Measurements from ENCODE around the gene APMAP.

The APMAP gene

GRCh38 chr20:24943731-24944130 is 48.8 kb downstream of the APMAP start:
- no peaks in the 10 kb centered on the region for H3K9me2 ChIP-seq (ENCODE audit: low read depth, low read length)
- no peaks in the 10 kb centered on the region for H3K36me3 ChIP-seq (ENCODE audit: insufficient read depth, low read length)
- no peaks in the 10 kb centered on the region for H3K79me2 ChIP-seq (ENCODE audit: insufficient read depth, low read length)
- TF ChIP-seq, protein P1, sequence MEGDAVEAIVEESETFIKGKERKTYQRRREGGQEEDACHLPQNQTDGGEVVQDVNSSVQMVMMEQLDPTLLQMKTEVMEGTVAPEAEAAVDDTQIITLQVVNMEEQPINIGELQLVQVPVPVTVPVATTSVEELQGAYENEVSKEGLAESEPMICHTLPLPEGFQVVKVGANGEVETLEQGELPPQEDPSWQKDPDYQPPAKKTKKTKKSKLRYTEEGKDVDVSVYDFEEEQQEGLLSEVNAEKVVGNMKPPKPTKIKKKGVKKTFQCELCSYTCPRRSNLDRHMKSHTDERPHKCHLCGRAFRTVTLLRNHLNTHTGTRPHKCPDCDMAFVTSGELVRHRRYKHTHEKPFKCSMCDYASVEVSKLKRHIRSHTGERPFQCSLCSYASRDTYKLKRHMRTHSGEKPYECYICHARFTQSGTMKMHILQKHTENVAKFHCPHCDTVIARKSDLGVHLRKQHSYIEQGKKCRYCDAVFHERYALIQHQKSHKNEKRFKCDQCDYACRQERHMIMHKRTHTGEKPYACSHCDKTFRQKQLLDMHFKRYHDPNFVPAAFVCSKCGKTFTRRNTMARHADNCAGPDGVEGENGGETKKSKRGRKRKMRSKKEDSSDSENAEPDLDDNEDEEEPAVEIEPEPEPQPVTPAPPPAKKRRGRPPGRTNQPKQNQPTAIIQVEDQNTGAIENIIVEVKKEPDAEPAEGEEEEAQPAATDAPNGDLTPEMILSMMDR (IDR thresholded peaks at IDR 0.05; ENCODE audit: low read length): no peak
- no peak for TF ChIP-seq EZH2 (IDR thresholded peaks at IDR 0.05; ENCODE audit: borderline replicate concordance, low read length)
- no peak overlapping the region for H3K4me2 ChIP-seq (ENCODE audit: low read length)
- no peaks in the 10 kb centered on the region for H3K4me1 ChIP-seq (ENCODE audit: insufficient read depth, low read length, severe bottlenecking)
- no peaks in the 10 kb centered on the region for H3K9me3 ChIP-seq (ENCODE audit: low read length)
- no peak overlapping the region for H3K27ac ChIP-seq (ENCODE audit: low read depth, low read length, poor library complexity, severe bottlenecking)
- H3K27me3 ChIP-seq (ENCODE audit: insufficient read depth, low read length): no peaks in the 10 kb centered on the region
- no peaks in the 10 kb centered on the region for H4K20me1 ChIP-seq (ENCODE audit: insufficient read depth, low read length)
- no peak overlapping the region for H3K4me3 ChIP-seq (ENCODE audit: low read depth, low read length, poor library complexity, severe bottlenecking)
- H2AFZ ChIP-seq (ENCODE audit: low read length): no peak overlapping the region
- H3K9ac ChIP-seq (ENCODE audit: low read length): no peak overlapping the region
- H3F3A ChIP-seq (ENCODE audit: insufficient read depth, low read length): no peaks in the 10 kb centered on the region

DNA sequence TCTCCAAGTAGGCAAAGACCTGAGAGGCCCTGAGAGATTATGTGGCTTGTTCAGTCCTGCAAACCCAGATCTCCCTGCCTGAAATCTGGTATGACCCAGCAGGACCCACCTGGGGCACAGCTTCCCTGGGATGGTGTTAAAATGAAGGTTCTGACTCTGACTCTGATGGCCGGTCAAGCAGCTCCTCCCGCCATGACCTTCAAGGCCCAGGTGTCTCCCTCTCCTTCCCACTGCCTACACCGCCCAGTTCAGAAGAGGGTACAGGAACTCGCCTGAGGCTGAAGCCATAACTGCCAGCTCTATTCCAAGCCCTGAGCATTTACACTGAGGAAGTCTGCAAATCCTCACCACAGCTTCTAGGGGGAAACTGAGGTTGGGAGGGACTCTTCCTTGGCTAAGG is 49.4 kb downstream of the APMAP start:
- H3K4me1 ChIP-seq (ENCODE audit: insufficient read depth, low read length, severe bottlenecking): no peaks in the 10 kb centered on the region
- no peaks in the 10 kb centered on the region for H3F3A ChIP-seq (ENCODE audit: insufficient read depth, low read length)
- H3K4me2 ChIP-seq (ENCODE audit: low read length): no peak overlapping the region
- H3K9me3 ChIP-seq (ENCODE audit: low read length): no peaks in the 10 kb centered on the region
- H3K9me2 ChIP-seq (ENCODE audit: low read depth, low read length): no peaks in the 10 kb centered on the region
- H3K79me2 ChIP-seq (ENCODE audit: insufficient read depth, low read length): no peaks in the 10 kb centered on the region
- no peak overlapping the region for H3K9ac ChIP-seq (ENCODE audit: low read length)
- no peak overlapping the region for H3K27ac ChIP-seq (ENCODE audit: low read depth, low read length, poor library complexity, severe bottlenecking)
- no peak for TF ChIP-seq EZH2 (IDR thresholded peaks at IDR 0.05; ENCODE audit: borderline replicate concordance, low read length)
- TF ChIP-seq, protein P1 (IDR thresholded peaks at IDR 0.05; ENCODE audit: low read length): no peak
- H2AFZ ChIP-seq (ENCODE audit: low read length): no peak overlapping the region
- H4K20me1 ChIP-seq (ENCODE audit: insufficient read depth, low read length): no peaks in the 10 kb centered on the region
- H3K4me3 ChIP-seq (ENCODE audit: low read depth, low read length, poor library complexity, severe bottlenecking): no peak overlapping the region
- no peaks in the 10 kb centered on the region for H3K27me3 ChIP-seq (ENCODE audit: insufficient read depth, low read length)
- no peaks in the 10 kb centered on the region for H3K36me3 ChIP-seq (ENCODE audit: insufficient read depth, low read length)

GRCh38 chr20:24942679-24943078 is 49.9 kb downstream of the APMAP start:
- H3K9me2 ChIP-seq (ENCODE audit: low read depth, low read length): no peaks in the 10 kb centered on the region
- H3K27me3 ChIP-seq (ENCODE audit: insufficient read depth, low read length): no peaks in the 10 kb centered on the region
- no peaks in the 10 kb centered on the region for H3K4me1 ChIP-seq (ENCODE audit: insufficient read depth, low read length, severe bottlenecking)
- no peaks in the 10 kb centered on the region for H3K79me2 ChIP-seq (ENCODE audit: insufficient read depth, low read length)
- no peaks in the 10 kb centered on the region for H3K36me3 ChIP-seq (ENCODE audit: insufficient read depth, low read length)
- H3F3A ChIP-seq (ENCODE audit: insufficient read depth, low read length): no peaks in the 10 kb centered on the region
- H2AFZ ChIP-seq (ENCODE audit: low read length): no peak overlapping the region
- H3K27ac ChIP-seq (ENCODE audit: low read depth, low read length, poor library complexity, severe bottlenecking): no peak overlapping the region
- no peak overlapping the region for H3K9ac ChIP-seq (ENCODE audit: low read length)
- TF ChIP-seq, protein P1 (IDR thresholded peaks at IDR 0.05; ENCODE audit: low read length): no peak
- no peak for TF ChIP-seq EZH2 (IDR thresholded peaks at IDR 0.05; ENCODE audit: borderline replicate concordance, low read length)
- no peak overlapping the region for H3K4me2 ChIP-seq (ENCODE audit: low read length)
- H3K9me3 ChIP-seq (ENCODE audit: low read length): no peaks in the 10 kb centered on the region
- H3K4me3 ChIP-seq (ENCODE audit: low read depth, low read length, poor library complexity, severe bottlenecking): no peak overlapping the region
- no peaks in the 10 kb centered on the region for H4K20me1 ChIP-seq (ENCODE audit: insufficient read depth, low read length)

Measured in OCI-LY1 (cell line).